ENCODE data around the gene CREBBP.

- TF ChIP-seq POLR2AphosphoS5 (IDR thresholded peaks at IDR 0.05; ENCODE audit: low read depth, low read length): no peak
- TF ChIP-seq TAF1 (IDR thresholded peaks at IDR 0.05; ENCODE audit: borderline replicate concordance, insufficient read depth, low read length): no peak
- no peak for TF ChIP-seq SIN3A (IDR thresholded peaks at IDR 0.05; ENCODE audit: borderline replicate concordance, insufficient read depth, low read length)
- TF ChIP-seq REST (IDR thresholded peaks at IDR 0.05; ENCODE audit: insufficient read depth in 1 of 2, low read depth in 2 of 2, low read length in 2 of 2): no peak
Observed at GRCh38 chr16:3873482-3874173, 6.9 kb downstream of the CREBBP start.
